Keratinocyte (primary cell): ENCODE measurements around the gene DGKI. TPM values are rescaled to one million over a fixed set of nuclear protein-coding genes. Genes with fewer than 3 reads are reported as not detected.

ENCODE experiments used
- DNase-seq: peaks from one replicate; pipeline ENCODE4 v3.0.0-alpha.2; 2011; ENCODE audit warnings: low read depth, missing footprints, low spot score
- FAIRE-seq: peaks from 2 replicates; lab custom pipeline; 2011; peaks lifted over from hg19 to GRCh38; lab: Jason Lieb, UNC
- H2AFZ ChIP-seq: 2 replicates; pipeline ENCODE4 v1.6.0; 2012; ENCODE audit warnings: low read length, control low read depth, inconsistent platforms; ENCODE audit not compliant: control insufficient read depth
- H3K27ac ChIP-seq: 2 replicates; pipeline ENCODE4 v1.5.1; 2011; ENCODE audit warnings: low read length; ENCODE audit not compliant: control insufficient read depth, insufficient read depth
- H3K27me3 ChIP-seq: 3 replicates; pipeline ENCODE4 v1.6.0; 2011; ENCODE audit warnings: low read length; ENCODE audit not compliant: control insufficient read depth, insufficient read depth; ENCODE audit errors: extremely low read depth
- H3K36me3 ChIP-seq, 2 experiments: 2 replicates in 1 of 2; 3 replicates in 1 of 2; pipeline ENCODE4 v1.5.1; 2011; ENCODE audit warnings: low read length in 2 of 2, mild to moderate bottlenecking in 1 of 2; ENCODE audit not compliant: control insufficient read depth in 2 of 2, insufficient read depth in 2 of 2; ENCODE audit errors: extremely low read depth in 1 of 2
- H3K4me1 ChIP-seq: 3 replicates; pipeline ENCODE4 v1.5.1; 2011; ENCODE audit warnings: low read length; ENCODE audit not compliant: control insufficient read depth, insufficient read depth; ENCODE audit errors: extremely low read depth
- H3K4me2 ChIP-seq: 3 replicates; pipeline ENCODE4 v1.6.0; 2011; ENCODE audit warnings: low read depth, low read length; ENCODE audit not compliant: control insufficient read depth, insufficient read depth; ENCODE audit errors: extremely low read depth
- H3K4me3 ChIP-seq, 3 experiments: fragments of 200-600 bp in 1 of 3; sonication (generic) in 1 of 3; 2 replicates in 2 of 3; 3 replicates in 1 of 3; pipeline ENCODE4 v1.5.1; 2011 to 2016; ENCODE audit warnings: low read length in 3 of 3, mild to moderate bottlenecking in 3 of 3, control low read depth in 2 of 3, inconsistent platforms in 1 of 3, low read depth in 1 of 3, mixed read lengths in 1 of 3, mixed run types in 1 of 3, moderate library complexity in 1 of 3; ENCODE audit not compliant: control insufficient read depth in 2 of 3, insufficient read depth in 2 of 3; ENCODE audit errors: extremely low read depth in 1 of 3
- H3K79me2 ChIP-seq: 2 replicates; pipeline ENCODE4 v1.6.0; 2012; ENCODE audit warnings: low read length; ENCODE audit not compliant: control insufficient read depth, insufficient read depth
- H3K9ac ChIP-seq: 3 replicates; pipeline ENCODE4 v1.6.0; 2011; ENCODE audit warnings: low read length; ENCODE audit not compliant: control insufficient read depth, insufficient read depth; ENCODE audit errors: extremely low read depth
- H3K9me1 ChIP-seq: 3 replicates; pipeline ENCODE4 v1.6.0; 2011; ENCODE audit warnings: low read length; ENCODE audit not compliant: control insufficient read depth, insufficient read depth; ENCODE audit errors: extremely low read depth
- H3K9me3 ChIP-seq: 2 replicates; pipeline ENCODE4 v1.5.1; 2012; ENCODE audit warnings: low read depth, low read length; ENCODE audit not compliant: control insufficient read depth
- H4K20me1 ChIP-seq: 3 replicates; pipeline ENCODE4 v1.6.0; 2011; ENCODE audit warnings: low read length; ENCODE audit not compliant: control insufficient read depth, insufficient read depth; ENCODE audit errors: extremely low read depth
- CTCF ChIP-seq, 3 experiments: IDR thresholded peaks in 1 of 3; conservative IDR thresholded peaks in 1 of 3; optimal IDR thresholded peaks in 1 of 3; 2 replicates in 2 of 3; 3 replicates in 1 of 3; pipeline versions ENCODE3 to v1.5.1; 2011; ENCODE audit warnings: low read length in 3 of 3, mild to moderate bottlenecking in 3 of 3, moderate library complexity in 2 of 3, control low read depth in 1 of 3, inconsistent platforms in 1 of 3; ENCODE audit not compliant: insufficient read depth in 2 of 3; ENCODE audit errors: extremely low read depth in 1 of 3
- EZH2 ChIP-seq: IDR thresholded peaks from one replicate; pipeline ENCODE4 v1.6.1; 2012; ENCODE audit warnings: inconsistent platforms, mild to moderate bottlenecking, low read length, moderate library complexity
- dilution Hi-C: fragments of 300-500 bp; cut with MboI; formaldehyde crosslinking; loops from one replicate; pipeline ENCODE4 v1.7.0; 2020; ENCODE audit warnings: low sequenced_read_pairs; ENCODE audit not compliant: extremely low pct_ligation_motif_present
- polyA plus RNA-seq, 5 experiments: library from polyadenylated mRNA; depleted of rRNA in 3 of 5; stranded (reverse) in 3 of 5; stranded (forward) in 1 of 5; unstranded in 1 of 5; fragments of >200 nt; gene quantifications; 1 replicate in 1 of 5; 2 replicates in 3 of 5; 3 replicates in 1 of 5; pipeline versions ENCODE4 v1.2.1 to v1.2.3, GENCODE V29; 2011 to 2012; ENCODE audit warnings: missing spikeins in 2 of 5, low read depth in 1 of 5, low replicate concordance in 1 of 5

DGKI gene
- polyA plus RNA-seq, 1 donor (not counting 4 experiments of a cell fraction or from before 2014, with no cell fraction given) = 0.14 TPM

GRCh38 chr7:137862358-137862757 is 15.6 kb upstream of the DGKI start:
- Histone ChIP-seq H2AFZ (no peak overlapping the region), H3K27me3 (no peaks in the 10 kb centered on the region), H3K4me1 (no peaks in the 10 kb centered on the region), H3K27ac (no peak overlapping the region), H3K4me2 (no peak overlapping the region), H3K4me3 (no peak overlapping the region), H3K9ac (no peak overlapping the region), H3K9me1 (no peaks in the 10 kb centered on the region), H4K20me1 (no peaks in the 10 kb centered on the region), H3K79me2 (no peaks in the 10 kb centered on the region), H3K9me3 (no peaks in the 10 kb centered on the region), H3K36me3 (peaks cover 1 to 2% of the 10 kb centered on the region in 2 experiments)
- DNase-seq = no peak
- no peak for FAIRE-seq
- TF ChIP-seq CTCF (optimal IDR thresholded peaks at IDR 0.05 in 1 of 3, IDR thresholded peaks at IDR 0.05 in 1 of 3, conservative IDR thresholded peaks at IDR 0.05 in 1 of 3; ENCODE audit: extremely low read depth in 1 of 3, insufficient read depth in 2 of 3, low read length in 3 of 3) (no peak), EZH2 (no peak)
- dilution Hi-C loops = no loop called here

- dilution Hi-C loops = no loop called here
- no peak for DNase-seq
- no peak for TF ChIP-seq CTCF (optimal IDR thresholded peaks at IDR 0.05 in 1 of 3, IDR thresholded peaks at IDR 0.05 in 1 of 3, conservative IDR thresholded peaks at IDR 0.05 in 1 of 3; ENCODE audit: extremely low read depth in 1 of 3, insufficient read depth in 2 of 3, low read length in 3 of 3)
- TF ChIP-seq EZH2 = no peak
These were observed 13.8 kb upstream of the DGKI start for GRCh38 chr7:137860542-137860941.

More at GRCh38 chr7:137860542-137860941, 13.8 kb upstream of the DGKI start:
- H4K20me1 ChIP-seq = no peaks in the 10 kb centered on the region
- no peak overlapping the region for H3K4me3 ChIP-seq
- H3K9me1 ChIP-seq = no peaks in the 10 kb centered on the region
- H2AFZ ChIP-seq = no peak overlapping the region
- peaks cover 0 to 1% of the 10 kb centered on the region in 2 experiments for H3K36me3 ChIP-seq
- no peaks in the 10 kb centered on the region for H3K79me2 ChIP-seq
- FAIRE-seq = no peak
- no peaks in the 10 kb centered on the region for H3K9me3 ChIP-seq
- no peak overlapping the region for H3K9ac ChIP-seq
- no peak overlapping the region for H3K27ac ChIP-seq
- no peaks in the 10 kb centered on the region for H3K4me1 ChIP-seq
- no peaks in the 10 kb centered on the region for H3K27me3 ChIP-seq
- no peak overlapping the region for H3K4me2 ChIP-seq
